ENCODE data around the gene EMSY. TPM values are rescaled to one million over a fixed set of nuclear protein-coding genes. Genes with fewer than 3 reads are reported as not detected.
"Not testable (repeated sequence)": the region's sequence is repeated elsewhere in the genome, so short reads cannot be mapped to it uniquely, and the experiment has no call there.

EMSY gene
- total RNA-seq, result 10 to 100 TPM; 25.3 to 34.6 TPM
- 33.0 to 38.4 reads per million in 2 donors for total RNA-seq

DNA sequence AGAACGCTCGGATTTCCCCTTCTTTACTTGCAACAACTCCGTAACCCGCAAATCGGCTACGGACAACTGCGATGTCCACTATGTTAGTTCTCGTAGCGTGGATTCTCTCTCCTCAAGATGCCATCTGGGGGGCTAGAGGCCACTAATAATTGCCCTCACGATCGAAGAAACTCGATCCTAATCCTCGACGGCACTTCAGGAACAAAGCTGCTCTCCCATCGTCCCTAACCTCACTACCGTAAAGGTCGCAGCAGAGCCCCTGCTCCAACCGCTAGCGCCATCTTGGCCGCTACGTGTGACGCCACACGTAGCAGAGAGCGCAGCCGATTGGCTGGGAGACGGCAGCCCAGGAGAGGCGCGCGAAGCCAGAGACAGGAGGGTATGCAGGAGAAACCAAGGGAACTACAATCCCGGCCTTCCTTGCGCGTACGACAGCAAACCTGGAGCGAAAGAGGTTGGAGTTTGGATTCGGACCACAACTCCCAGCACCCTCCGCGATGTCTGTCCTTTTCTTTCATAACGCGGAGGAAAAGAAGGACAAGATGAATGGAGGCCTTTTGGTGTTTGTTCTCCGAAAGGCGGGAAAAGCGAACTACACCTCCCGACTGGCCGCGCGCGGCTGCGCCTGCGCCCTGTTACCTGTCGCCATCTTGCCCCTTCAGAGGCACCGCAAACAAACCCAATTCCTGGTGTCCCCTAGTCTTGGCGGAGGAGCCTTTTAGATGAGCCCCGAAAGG lies at the start of gene EMSY:
EMSY (plus strand) TSS at position 635 of the 737 bp plus-strand sequence. CDS start 1,921 bp downstream, outside the sequence.
- H3K27ac Mint-ChIP-seq, result peak within 1 kb of the TSS; percentile 97
- no peaks in the 10 kb centered on the region for H3K27me3 Mint-ChIP-seq
- peak within 1 kb of the TSS; percentile 97 for H3K4me3 Mint-ChIP-seq
- no peaks in the 10 kb centered on the region for H3K36me3 Mint-ChIP-seq (ENCODE audit: low read depth)
- no peaks in the 10 kb centered on the region for H3K9me3 ChIP-seq (ENCODE audit: control insufficient read depth, low read length, poor library complexity, severe bottlenecking)
- peaks cover 33% of the 10 kb centered on the region for H3K4me1 Mint-ChIP-seq
- peak; percentile 81 to 88 (median 82) for DNase-seq
- peak; percentile 93 for ATAC-seq

DNA sequence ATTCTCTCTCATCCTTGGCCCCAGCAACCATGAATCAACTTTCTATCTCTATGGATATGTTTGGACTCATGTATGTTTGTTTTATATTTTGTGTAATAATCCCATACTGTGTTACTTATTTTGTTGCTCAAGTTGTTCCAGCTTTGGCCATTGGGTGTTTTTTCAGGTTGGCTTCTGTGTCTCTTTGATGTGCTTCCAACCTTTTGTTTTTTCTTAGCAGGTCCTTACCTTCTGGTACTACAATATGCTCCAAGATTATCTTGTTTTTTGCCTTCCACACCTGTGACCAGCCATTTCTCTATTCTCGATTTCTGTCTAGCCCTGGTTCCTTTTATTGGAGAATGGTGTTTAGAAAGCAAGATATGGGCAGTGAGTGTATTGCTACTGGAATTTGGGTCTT lies 49.5 kb upstream of the EMSY start:
- no peak for DNase-seq
- Mint-ChIP-seq H3K4me3 (no peak overlapping the region), H3K4me1 (peaks cover 2% of the 10 kb centered on the region), H3K27ac (no peak overlapping the region), H3K27me3 (no peaks in the 10 kb centered on the region), H3K36me3 (ENCODE audit: low read depth) (peaks cover 2% of the 10 kb centered on the region)
- ATAC-seq, result no peak
- no peaks in the 10 kb centered on the region for H3K9me3 ChIP-seq (ENCODE audit: control insufficient read depth, low read length, poor library complexity, severe bottlenecking)

DNA sequence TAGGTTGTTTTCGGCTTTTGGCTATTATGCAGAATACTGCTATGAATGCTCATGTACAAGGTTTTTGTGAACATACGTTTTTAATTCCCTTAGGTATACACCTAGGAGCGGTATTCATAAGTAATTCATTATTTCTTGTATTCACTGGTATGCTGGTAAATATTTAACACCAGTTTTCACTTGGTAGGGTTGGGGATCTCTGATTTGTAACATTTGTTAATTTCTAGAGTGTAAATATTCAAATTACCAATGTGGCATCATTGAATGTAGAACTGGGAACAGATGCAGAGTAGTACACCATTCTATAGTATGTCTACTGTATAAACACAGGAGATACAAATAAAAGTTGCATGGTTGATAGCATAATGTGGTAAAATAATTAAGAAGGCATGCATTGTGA lies 47.4 kb upstream of the EMSY start:
- ATAC-seq, result no peak
- DNase-seq, result no peak
- H3K27me3 Mint-ChIP-seq, result no peaks in the 10 kb centered on the region

DNA sequence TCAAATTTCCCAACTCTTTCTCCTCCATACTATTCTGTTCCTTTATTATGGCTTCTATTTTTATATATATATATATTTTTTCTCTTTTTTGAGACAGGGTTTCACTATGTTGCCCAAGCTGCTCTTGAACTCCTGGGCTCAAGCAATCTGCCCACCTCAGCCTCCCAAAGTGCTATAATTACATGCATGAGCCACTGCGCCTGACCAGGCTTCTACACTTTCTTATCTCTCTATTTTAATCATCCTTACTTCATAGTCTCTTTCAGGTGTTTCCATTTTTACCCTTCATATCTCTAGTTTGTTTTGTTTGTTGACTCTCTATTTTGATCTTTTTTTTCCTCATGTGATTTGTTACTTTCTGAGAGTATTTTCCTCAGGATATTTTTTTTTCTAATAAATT lies 43.9 kb upstream of the EMSY start:
- Mint-ChIP-seq H3K27me3 (no peaks in the 10 kb centered on the region), H3K36me3 (ENCODE audit: low read depth) (peaks cover 2% of the 10 kb centered on the region)

More for the DNA sequence above, 47.4 kb upstream of the EMSY start:
- Mint-ChIP-seq H3K27ac (no peak overlapping the region), H3K4me1 (peaks cover 6% of the 10 kb centered on the region), H3K36me3 (ENCODE audit: low read depth) (peaks cover 2% of the 10 kb centered on the region), H3K4me3 (no peak overlapping the region)
- H3K9me3 ChIP-seq (ENCODE audit: control insufficient read depth, low read length, poor library complexity, severe bottlenecking), result no peaks in the 10 kb centered on the region

DNA sequence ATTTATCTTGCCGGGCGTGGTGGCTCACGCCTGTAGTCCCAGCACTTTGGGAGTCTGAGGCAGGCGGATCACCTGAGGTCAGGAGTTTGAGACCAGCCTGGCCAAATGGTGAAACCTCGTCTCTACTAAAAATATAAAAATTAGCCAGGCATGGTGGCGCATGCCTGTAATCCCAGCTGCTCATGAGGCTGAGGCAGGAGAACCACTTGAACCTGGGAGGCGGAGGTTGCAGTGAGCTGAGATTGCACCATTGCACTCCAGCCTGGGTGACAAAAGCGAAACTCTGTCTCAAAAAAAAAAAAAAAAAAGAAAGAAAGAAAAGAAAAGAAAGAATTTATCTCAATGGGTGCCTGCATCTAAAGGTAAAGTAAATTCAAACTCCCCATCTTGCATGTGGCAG lies 43.3 kb upstream of the EMSY start:
- not testable (repeated sequence) for H3K27me3 Mint-ChIP-seq; H3K36me3 Mint-ChIP-seq (ENCODE audit: low read depth); H3K27ac Mint-ChIP-seq; DNase-seq; H3K4me3 Mint-ChIP-seq; H3K9me3 ChIP-seq (ENCODE audit: control insufficient read depth, low read length, poor library complexity, severe bottlenecking); ATAC-seq; H3K4me1 Mint-ChIP-seq

More for the DNA sequence above, 43.9 kb upstream of the EMSY start:
- H3K4me3 Mint-ChIP-seq, result no peak overlapping the region
- no peak overlapping the region for H3K27ac Mint-ChIP-seq
- no peak for DNase-seq
- ATAC-seq, result no peak
- peaks cover 6% of the 10 kb centered on the region for H3K4me1 Mint-ChIP-seq
- H3K9me3 ChIP-seq (ENCODE audit: control insufficient read depth, low read length, poor library complexity, severe bottlenecking), result no peaks in the 10 kb centered on the region

DNA sequence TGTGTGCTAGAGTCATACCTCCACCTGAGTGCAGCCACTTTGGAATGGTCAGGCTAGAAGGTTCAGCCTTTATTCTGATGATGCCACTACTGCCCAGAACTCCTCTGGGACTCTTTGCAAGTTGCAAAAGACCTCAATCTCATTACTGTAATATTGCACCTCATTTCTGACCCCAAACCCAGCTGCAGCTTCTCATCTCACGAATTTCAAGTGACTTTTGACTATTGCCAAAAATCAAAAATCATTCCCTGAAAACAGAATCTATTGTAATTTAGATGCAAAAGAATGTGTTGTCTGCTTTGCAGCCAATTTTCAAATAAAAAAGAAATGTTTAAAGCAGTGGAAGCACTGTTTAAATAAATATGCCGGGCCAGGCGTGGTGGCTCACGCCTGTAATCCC lies 38.5 kb upstream of the EMSY start:
- Mint-ChIP-seq H3K27ac (no peak overlapping the region), H3K4me1 (no peaks in the 10 kb centered on the region)

GRCh38 chr11:76408171-76408965 lies 36.5 kb upstream of the EMSY start:
- no peaks in the 10 kb centered on the region for H3K4me1 Mint-ChIP-seq
- H3K27ac Mint-ChIP-seq, result no peak overlapping the region
- H3K9me3 ChIP-seq (ENCODE audit: control insufficient read depth, low read length, poor library complexity, severe bottlenecking), result no peaks in the 10 kb centered on the region
- H3K36me3 Mint-ChIP-seq (ENCODE audit: low read depth), result no peaks in the 10 kb centered on the region
- H3K4me3 Mint-ChIP-seq, result no peak overlapping the region
- ATAC-seq (no peak), DNase-seq (no peak)
- H3K27me3 Mint-ChIP-seq, result peaks cover 14% of the 10 kb centered on the region

More for the DNA sequence above, 38.5 kb upstream of the EMSY start:
- Mint-ChIP-seq H3K4me3 (no peak overlapping the region), H3K36me3 (ENCODE audit: low read depth) (no peaks in the 10 kb centered on the region), H3K27me3 (no peaks in the 10 kb centered on the region)
- ATAC-seq (no peak), DNase-seq (no peak)
- no peaks in the 10 kb centered on the region for H3K9me3 ChIP-seq (ENCODE audit: control insufficient read depth, low read length, poor library complexity, severe bottlenecking)

DNA sequence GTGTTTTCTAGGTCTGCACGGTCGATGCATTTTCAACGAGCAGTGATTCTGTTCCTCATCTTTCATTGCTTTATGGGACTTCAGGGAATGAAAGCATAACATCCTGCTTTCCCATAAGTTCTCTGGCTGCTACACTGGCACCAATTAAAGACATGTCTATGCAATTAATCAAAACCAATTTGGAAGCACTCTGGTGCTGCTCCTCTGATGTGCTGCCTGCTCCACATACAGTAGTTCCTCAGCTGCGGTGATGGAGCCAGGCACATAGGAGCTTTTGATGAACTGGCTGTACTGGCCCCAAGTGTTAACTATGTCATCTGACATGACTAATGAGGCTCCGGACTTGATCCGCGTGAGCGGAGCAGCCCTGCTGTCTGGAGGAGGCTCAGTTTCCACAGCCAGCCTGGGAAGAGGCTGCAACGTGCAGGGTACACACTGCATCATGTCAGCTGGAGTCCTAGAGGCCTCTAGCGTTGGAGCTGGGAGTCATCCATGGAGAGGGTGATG lies 33.9 kb upstream of the EMSY start:
- Mint-ChIP-seq H3K4me3 (no peak overlapping the region), H3K4me1 (no peaks in the 10 kb centered on the region), H3K36me3 (ENCODE audit: low read depth) (no peaks in the 10 kb centered on the region), H3K27ac (no peak overlapping the region), H3K27me3 (peaks cover 25% of the 10 kb centered on the region)
- ATAC-seq, result no peak
- DNase-seq, result no peak
- H3K9me3 ChIP-seq (ENCODE audit: control insufficient read depth, low read length, poor library complexity, severe bottlenecking), result no peaks in the 10 kb centered on the region

- H3K9me3 ChIP-seq (ENCODE audit: control insufficient read depth, low read length, poor library complexity, severe bottlenecking), result no peaks in the 10 kb centered on the region
- ATAC-seq (no peak), DNase-seq (no peak)
- Mint-ChIP-seq H3K36me3 (ENCODE audit: low read depth) (peaks cover 2% of the 10 kb centered on the region), H3K4me3 (no peak overlapping the region), H3K27me3 (peaks cover 43% of the 10 kb centered on the region), H3K4me1 (no peaks in the 10 kb centered on the region), H3K27ac (no peak overlapping the region)
These were observed 29.7 kb upstream of the EMSY start for GRCh38 chr11:76415073-76415472.

- DNase-seq (no peak), ATAC-seq (no peak)
- Mint-ChIP-seq H3K4me3 (no peak overlapping the region), H3K36me3 (ENCODE audit: low read depth) (peaks cover 4% of the 10 kb centered on the region), H3K4me1 (peaks cover 7% of the 10 kb centered on the region), H3K27me3 (peaks cover 24% of the 10 kb centered on the region), H3K27ac (no peak overlapping the region)
- H3K9me3 ChIP-seq (ENCODE audit: control insufficient read depth, low read length, poor library complexity, severe bottlenecking), result no peaks in the 10 kb centered on the region
These were observed 24.9 kb upstream of the EMSY start for GRCh38 chr11:76419896-76420295.

- no peaks in the 10 kb centered on the region for H3K9me3 ChIP-seq (ENCODE audit: control insufficient read depth, low read length, poor library complexity, severe bottlenecking)
- ATAC-seq, result peak; percentile 35
- DNase-seq, result no peak
- Mint-ChIP-seq H3K4me1 (peaks cover 9% of the 10 kb centered on the region), H3K27ac (peak overlapping the region; percentile 51), H3K36me3 (ENCODE audit: low read depth) (peaks cover 5% of the 10 kb centered on the region), H3K27me3 (peaks cover 27% of the 10 kb centered on the region), H3K4me3 (no peak overlapping the region)
These were observed 20.4 kb upstream of the EMSY start for GRCh38 chr11:76424379-76424778.

DNA sequence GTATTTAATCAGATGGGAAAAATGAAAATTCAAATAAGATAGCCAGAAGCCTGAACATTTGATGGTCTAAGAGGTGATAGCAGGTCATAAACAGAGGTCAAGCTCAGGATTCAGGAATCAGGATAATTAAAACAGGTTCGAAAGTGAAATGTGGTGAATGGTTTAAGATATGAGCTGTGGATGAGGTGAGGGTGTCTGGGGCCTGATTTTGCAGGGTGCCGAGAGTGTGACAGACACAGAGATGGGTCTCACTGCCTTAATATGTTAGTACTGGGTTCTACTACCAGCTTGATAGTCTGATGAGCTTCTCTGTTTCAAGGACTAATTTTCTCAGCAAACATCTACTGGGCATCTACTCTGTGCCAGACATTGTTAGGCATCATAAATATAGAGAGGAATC lies 19.9 kb upstream of the EMSY start:
- Mint-ChIP-seq H3K27ac (peak overlapping the region; percentile 51), H3K36me3 (ENCODE audit: low read depth) (peaks cover 5% of the 10 kb centered on the region), H3K27me3 (peaks cover 22% of the 10 kb centered on the region), H3K4me1 (peaks cover 9% of the 10 kb centered on the region), H3K4me3 (no peak overlapping the region)
- no peaks in the 10 kb centered on the region for H3K9me3 ChIP-seq (ENCODE audit: control insufficient read depth, low read length, poor library complexity, severe bottlenecking)
- DNase-seq (no peak), ATAC-seq (no peak)

- peaks cover 22% of the 10 kb centered on the region for H3K27me3 Mint-ChIP-seq
- H3K4me3 Mint-ChIP-seq, result no peak overlapping the region
- ATAC-seq (no peak), DNase-seq (no peak)
- no peaks in the 10 kb centered on the region for H3K9me3 ChIP-seq (ENCODE audit: control insufficient read depth, low read length, poor library complexity, severe bottlenecking)
- H3K27ac Mint-ChIP-seq, result no peak overlapping the region
- H3K36me3 Mint-ChIP-seq (ENCODE audit: low read depth), result peaks cover 5% of the 10 kb centered on the region
- H3K4me1 Mint-ChIP-seq, result peaks cover 9% of the 10 kb centered on the region
These were observed 18.2 kb upstream of the EMSY start for GRCh38 chr11:76426660-76427059.

Data from T-helper 17 cell (primary cell).